H1 (cell line): ENCODE results near the gene KCNA5.

Experiments
- CTCF ChIP-seq, 3 experiments: IDR thresholded peaks; 1 replicate in 2 of 3; 2 replicates in 1 of 3; pipeline versions ENCODE4 v1.5.1 to v1.6.1; 2011; ENCODE audit warnings: low read length in 3 of 3, mild to moderate bottlenecking in 3 of 3, inconsistent platforms in 2 of 3, low read depth in 1 of 3, moderate library complexity in 1 of 3; ENCODE audit not compliant: insufficient read depth in 1 of 3; ENCODE audit errors: control extremely low read depth in 1 of 3
- POLR2A ChIP-seq, 2 experiments: IDR thresholded peaks; 1 replicate in 1 of 2; 2 replicates in 1 of 2; pipeline ENCODE4 v1.6.1; 2011; ENCODE audit warnings: low read depth in 2 of 2, low read length in 2 of 2, mild to moderate bottlenecking in 2 of 2; ENCODE audit errors: control extremely low read depth in 1 of 2

GRCh38 chr12:5072311-5072710, 28.6 kb downstream of the KCNA5 start:
- TF ChIP-seq CTCF (IDR thresholded peaks at IDR 0.05; ENCODE audit: control extremely low read depth in 1 of 3, insufficient read depth in 1 of 3, low read depth in 1 of 3, low read length in 3 of 3) (no peak), POLR2A (IDR thresholded peaks at IDR 0.05; ENCODE audit: control extremely low read depth in 1 of 2, low read depth in 2 of 2, low read length in 2 of 2) (no peak)
